H1 (cell line): ENCODE results near the gene GET3. TPM values are rescaled to one million over a fixed set of nuclear protein-coding genes. Genes with fewer than 3 reads are reported as not detected.

Experiments used
- CBX8 ChIP-seq: fragments of 300-800, 300-1000 bp; sonication (generic); IDR thresholded peaks from 2 replicates; pipeline ENCODE4 v1.7.1; 2016; ENCODE audit warnings: low read depth, low read length, borderline replicate concordance
- CTBP2 ChIP-seq: IDR thresholded peaks from 2 replicates; pipeline ENCODE4 v1.7.0; 2011; ENCODE audit warnings: borderline replicate concordance, mild to moderate bottlenecking, moderate library complexity, mixed read lengths, low read length; ENCODE audit not compliant: insufficient read depth, insufficient read length
- CTCF ChIP-seq, 3 experiments: IDR thresholded peaks; 1 replicate in 2 of 3; 2 replicates in 1 of 3; pipeline versions ENCODE4 v1.5.1 to v1.6.1; 2011; ENCODE audit warnings: low read length in 3 of 3, mild to moderate bottlenecking in 3 of 3, inconsistent platforms in 2 of 3, low read depth in 1 of 3, moderate library complexity in 1 of 3; ENCODE audit not compliant: insufficient read depth in 1 of 3; ENCODE audit errors: control extremely low read depth in 1 of 3
- E2F6 ChIP-seq: IDR thresholded peaks from 2 replicates; pipeline ENCODE4 v1.6.1; 2012; ENCODE audit warnings: inconsistent platforms
- EGR1 ChIP-seq: IDR thresholded peaks from 2 replicates; pipeline ENCODE4 v1.6.1; 2011; ENCODE audit warnings: low read depth, low read length, borderline replicate concordance
- HDAC6 ChIP-seq: IDR thresholded peaks from one replicate; pipeline ENCODE4 v1.7.1; 2012; ENCODE audit warnings: low read depth, mild to moderate bottlenecking, inconsistent platforms, low read length, moderate library complexity
- JUN ChIP-seq: IDR thresholded peaks from 2 replicates; pipeline ENCODE4 v1.6.1; 2011; ENCODE audit warnings: low read depth, mild to moderate bottlenecking, improper control_type of control experiment, low read length
- JUND ChIP-seq: IDR thresholded peaks from 2 replicates; pipeline ENCODE4 v1.6.1; 2011; ENCODE audit warnings: mild to moderate bottlenecking, improper control_type of control experiment, low read length
- KDM1A ChIP-seq: fragments of 200-600, 300-600 bp; sonication (generic); IDR thresholded peaks from 2 replicates; pipeline ENCODE4 v1.7.1; 2016; ENCODE audit warnings: mild to moderate bottlenecking, low read length, borderline replicate concordance
- KDM4A ChIP-seq: IDR thresholded peaks from one replicate; pipeline ENCODE4 v1.7.1; 2012; ENCODE audit warnings: low read depth, mild to moderate bottlenecking, moderate library complexity, low read length, inconsistent platforms; ENCODE audit not compliant: severe bottlenecking
- NRF1 ChIP-seq: IDR thresholded peaks from 2 replicates; pipeline ENCODE4 v1.6.1; 2011; ENCODE audit warnings: mild to moderate bottlenecking, low read depth, low read length, improper control_type of control experiment
- PHF8 ChIP-seq: fragments of 200-600 bp; sonication (generic); conservative IDR thresholded peaks from 2 replicates; pipeline ENCODE4 v1.7.1; 2012; ENCODE audit warnings: low read depth, mild to moderate bottlenecking, inconsistent platforms, low read length, moderate library complexity
- RNF2 ChIP-seq: fragments of 200-900, 300-1000 bp; sonication (generic); IDR thresholded peaks from 2 replicates; pipeline ENCODE4 v1.7.1; 2016; ENCODE audit warnings: borderline replicate concordance, low read depth, mild to moderate bottlenecking, antibody characterized with exemption, low read length; ENCODE audit not compliant: poor library complexity, severe bottlenecking; ENCODE audit errors: missing control alignments
- SIX5 ChIP-seq: IDR thresholded peaks from 2 replicates; pipeline ENCODE4 v1.6.1; 2011; ENCODE audit warnings: mild to moderate bottlenecking, low read depth, low read length
- SP1 ChIP-seq: IDR thresholded peaks from 2 replicates; pipeline ENCODE4 v1.6.1; 2011; ENCODE audit warnings: low read depth, low read length
- TAF1 ChIP-seq: IDR thresholded peaks from 2 replicates; pipeline ENCODE4 v1.6.1; 2011; ENCODE audit warnings: mild to moderate bottlenecking, low read depth, low read length
- YY1 ChIP-seq: IDR thresholded peaks from 2 replicates; pipeline ENCODE4 v1.6.1; 2011; ENCODE audit warnings: low read depth, mild to moderate bottlenecking, low read length
- polyA plus RNA-seq, 7 experiments: library from polyadenylated mRNA; depleted of rRNA in 3 of 7; stranded (reverse) in 5 of 7; unstranded in 2 of 7; fragments of >200 nt in 5 of 7; fragments of 200-250 nt in 2 of 7; gene quantifications; 1 replicate in 5 of 7; 2 replicates in 1 of 7; 4 replicates in 1 of 7; pipeline versions ENCODE4 v1.2.1 to v1.2.3, GENCODE V29; 2011 to 2013; ENCODE audit warnings: missing spikeins in 2 of 7, mixed read lengths in 2 of 7
- total RNA-seq: library from RNA; stranded (reverse); fragmentation: NEBNext Ultra II Directional; extraction: Animal tissue kit (Norgen Biotek cat#: 25700); gene quantifications from 2 replicates; pipeline ENCODE4 v1.2.1, GENCODE V29; 2021

GET3 gene
- total and polyA plus RNA-seq, 2 of the 8 experiments (the other 6 are each of a cell fraction or from before 2014, with no cell fraction given) = 105 to 297 TPM

- no peak for TF ChIP-seq NRF1
- peak; percentile 92 to 99 (median 98) for TF ChIP-seq CTCF (IDR thresholded peaks at IDR 0.05; ENCODE audit: control extremely low read depth in 1 of 3, insufficient read depth in 1 of 3, low read depth in 1 of 3, low read length in 3 of 3)
- peak; percentile 8; the same call in 1 of the 2 replicates for TF ChIP-seq SP1
- no peak for TF ChIP-seq KDM4A
- TF ChIP-seq RNF2 = no peak
- peak; percentile 65; the same call in 1 of the 2 replicates for TF ChIP-seq JUND
- no peak for TF ChIP-seq EGR1
- TF ChIP-seq CTBP2 = no peak
- no peak for TF ChIP-seq TAF1
- TF ChIP-seq CBX8 = no peak
- no peak for TF ChIP-seq HDAC6
- TF ChIP-seq KDM1A = no peak
- no peak for TF ChIP-seq SIX5
- no peak for TF ChIP-seq JUN
- TF ChIP-seq YY1 = no peak
- no peak for TF ChIP-seq E2F6
- no peak for TF ChIP-seq PHF8
These were observed 59.1 kb downstream of the GET3 start (continued) for GRCh38 chr19:12796146-12797071.
